Dermis blood vessel endothelial cell (primary cell): Measurements from ENCODE around the gene IARS1. TPM values are rescaled to one million over a fixed set of nuclear protein-coding genes. Genes with fewer than 3 reads are reported as not detected.
A peak's percentile ranks its signal among the peaks of the same experiment; 100 is the strongest.

Experiments used
- DNase-seq: peaks from one replicate; pipeline ENCODE4 v3.0.0; 2010
- total RNA-seq: library from RNA; depleted of rRNA; stranded (reverse); fragments of >200 nt; gene quantifications from 2 replicates; pipeline ENCODE4 v1.2.3, GENCODE V29; 2014

IARS1 gene
- total RNA-seq, 1 donor from 2014 or later: 124 TPM

DNA sequence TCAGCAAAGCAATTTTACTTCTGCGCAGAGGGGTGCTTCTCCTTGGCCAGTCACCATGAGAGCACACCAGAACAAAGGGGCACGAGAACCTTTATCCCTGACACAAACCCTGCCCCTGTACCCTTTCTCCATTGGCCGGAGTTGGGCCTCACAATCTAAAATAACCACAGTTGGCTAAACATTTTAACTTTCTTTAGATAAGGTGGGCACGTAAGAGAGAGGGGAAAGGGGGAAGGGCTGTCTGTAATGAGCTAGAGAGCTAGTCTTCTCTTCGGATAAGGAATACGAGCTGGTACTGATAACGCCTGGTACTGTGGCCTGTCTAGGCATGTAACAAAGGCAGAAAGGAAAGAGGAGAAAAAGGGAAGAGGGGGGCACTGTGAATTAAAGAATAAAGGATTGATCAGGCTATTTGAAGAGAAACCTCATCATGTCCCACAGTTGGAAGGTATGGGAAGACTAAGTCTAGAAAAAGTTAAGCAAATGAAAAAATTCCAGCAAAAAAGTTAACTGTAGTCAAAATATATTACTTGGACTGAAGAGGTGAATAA lies 1.8 kb upstream of the IARS1 start:
- no peak for DNase-seq

DNA sequence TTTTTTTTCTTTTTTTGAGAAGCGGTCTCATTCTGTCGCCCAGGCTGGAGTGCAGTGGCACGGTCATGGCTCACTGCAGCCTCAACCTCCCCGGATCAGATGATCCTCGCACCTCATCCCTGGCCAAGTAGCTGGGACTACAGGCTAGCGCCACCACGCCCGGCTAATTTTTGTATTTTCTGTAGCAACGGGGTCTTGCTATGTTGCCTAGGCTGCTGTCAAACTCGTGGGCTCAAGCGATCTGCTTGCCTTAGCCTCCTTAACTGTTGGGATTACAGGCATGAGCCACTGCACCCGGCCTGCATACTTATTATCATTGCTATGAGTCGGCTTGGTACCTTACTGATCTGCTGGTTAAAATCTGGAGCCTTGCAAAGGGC lies 790 bp upstream of the IARS1 start:
- peak; percentile 23 for DNase-seq

DNA sequence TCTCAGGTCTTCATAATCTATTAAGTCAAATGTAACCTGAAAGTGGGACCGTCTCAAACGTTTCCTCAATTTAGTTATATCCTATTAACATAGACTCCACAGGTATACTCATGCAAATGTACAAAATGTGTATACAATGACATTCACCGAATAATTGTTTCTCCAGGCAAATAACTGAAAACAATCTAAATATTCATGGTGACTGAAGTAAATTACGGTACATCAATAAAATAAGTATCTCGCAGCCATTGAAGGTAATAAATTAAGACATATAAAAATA lies 482 bp downstream of the IARS1 start:
- no peak for DNase-seq

DNA sequence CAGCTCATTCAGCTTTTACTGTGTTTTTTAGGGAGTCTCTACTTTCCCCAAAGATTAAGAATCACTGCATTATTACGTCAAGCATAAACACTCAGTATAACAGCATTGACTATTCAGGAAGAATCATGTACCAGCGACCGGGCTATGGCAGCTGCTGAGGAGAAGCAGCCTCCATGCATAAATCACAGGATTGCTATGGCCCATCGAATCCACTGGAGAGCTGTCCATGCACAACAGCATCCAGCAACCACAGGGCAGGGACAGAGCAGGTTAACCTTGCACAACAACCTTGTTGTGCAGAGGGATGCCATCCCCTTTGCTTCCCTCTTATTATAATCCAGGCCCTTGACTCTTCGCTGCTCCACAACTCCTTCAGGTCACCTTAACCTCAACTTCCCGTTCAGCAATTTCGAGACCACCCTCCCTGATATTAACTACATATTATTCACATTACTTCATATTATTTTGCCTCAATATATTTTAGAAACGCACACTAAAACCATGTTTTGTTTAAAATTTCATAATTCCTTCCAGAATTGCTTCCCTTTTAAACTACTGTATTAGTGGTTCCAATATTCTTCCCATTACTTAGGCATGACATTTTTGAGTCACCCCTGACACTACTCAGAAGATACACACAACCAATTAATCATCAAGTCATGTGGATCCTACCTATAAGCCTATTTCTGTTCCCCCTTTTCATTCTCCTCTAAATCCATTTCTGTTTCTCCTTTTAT lies 991 bp downstream of the IARS1 start:
- DNase-seq: peak; percentile 10

DNA sequence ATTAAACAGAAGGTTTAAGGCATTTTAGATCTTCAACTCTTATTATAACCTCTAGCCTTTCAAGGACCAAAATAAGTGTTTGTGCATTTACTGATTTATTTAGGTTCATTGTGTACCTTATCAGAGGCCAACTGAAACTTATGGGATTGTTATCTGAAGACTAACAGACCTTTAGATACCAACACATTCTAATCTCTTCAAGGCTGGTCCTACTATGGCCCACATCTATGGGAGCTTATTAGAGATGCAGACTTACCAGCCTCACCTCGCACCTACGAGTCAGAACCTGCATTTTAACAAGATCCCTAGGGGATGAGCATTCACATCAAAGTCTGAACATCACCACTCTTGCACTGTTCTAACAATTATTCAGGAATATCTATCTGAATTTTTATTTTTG lies 1.9 kb downstream of the IARS1 start:
- no peak for DNase-seq

DNA sequence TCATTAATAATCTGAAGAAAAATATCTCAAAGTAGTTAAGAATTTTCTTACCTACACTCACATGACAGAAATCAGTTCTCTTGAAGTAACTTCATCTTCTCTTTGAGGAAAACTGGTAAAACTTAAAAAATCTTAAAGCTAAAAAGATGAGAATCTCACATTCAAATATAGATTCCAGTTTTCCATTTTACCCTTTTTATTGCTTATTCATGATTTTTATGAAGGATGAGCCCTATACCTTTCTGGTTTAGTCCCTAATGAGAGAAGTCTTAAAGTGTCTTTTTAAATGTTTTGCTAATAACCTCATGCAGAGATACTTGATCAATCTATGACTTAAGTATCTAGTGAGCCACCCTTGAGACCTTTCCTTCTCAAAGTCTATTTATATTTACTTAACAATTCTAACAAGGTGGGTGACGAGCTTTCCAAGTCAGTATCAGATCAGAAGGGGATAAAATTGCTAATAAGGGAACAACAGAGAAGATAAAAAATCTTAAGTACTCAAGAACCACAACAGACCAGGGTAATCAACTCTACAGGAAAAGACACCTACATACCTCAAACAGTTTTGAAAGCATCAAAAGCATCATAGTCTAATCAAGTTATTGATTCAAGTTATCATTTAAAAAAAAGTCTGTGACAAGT lies 2.6 kb downstream of the IARS1 start:
- no peak for DNase-seq

- no peak for DNase-seq
Measured at GRCh38 chr9:92289708-92290390, 3.6 kb downstream of the IARS1 start.

- DNase-seq: no peak
Measured at GRCh38 chr9:92279302-92279701, 14.2 kb downstream of the IARS1 start.

DNA sequence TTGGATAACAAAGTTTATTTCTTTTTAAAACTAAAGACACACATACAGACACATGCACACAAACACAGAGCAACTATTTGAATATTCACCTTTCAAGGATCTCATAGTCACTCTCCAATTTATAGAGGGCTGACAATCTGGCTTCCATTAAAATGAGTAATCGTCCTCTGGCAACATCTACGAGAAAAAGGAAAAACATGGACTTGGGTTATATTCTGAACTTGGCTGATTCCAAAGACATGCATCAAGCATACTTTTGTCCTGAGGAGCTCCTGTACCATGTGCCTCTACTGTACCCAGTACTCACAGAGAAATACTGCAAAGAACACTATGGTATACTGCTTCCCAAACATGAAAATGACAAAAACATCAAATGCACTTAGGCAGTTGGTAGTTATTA lies 15.4 kb downstream of the IARS1 start:
- DNase-seq: no peak

- DNase-seq: peak; percentile 7
Measured at GRCh38 chr9:92276331-92277032, 17.0 kb downstream of the IARS1 start.

DNA sequence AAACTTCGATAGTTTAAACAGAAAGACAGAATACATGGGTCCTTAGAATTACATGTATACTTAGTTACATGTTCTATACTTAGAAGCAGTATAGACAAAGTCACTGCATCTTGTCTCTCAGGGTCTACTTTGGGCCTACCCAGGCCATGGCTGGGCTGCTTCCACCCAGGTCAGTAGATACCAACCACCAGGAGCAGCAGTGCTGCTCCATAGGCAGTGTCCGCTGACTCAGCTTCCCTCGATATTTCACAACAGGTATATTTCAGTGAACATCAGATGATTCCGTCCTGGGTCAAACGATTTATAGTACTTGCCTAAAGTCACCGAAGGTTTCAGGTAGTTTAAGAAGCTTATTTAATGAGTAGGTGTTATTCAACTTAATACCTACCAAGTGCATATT lies 18.0 kb downstream of the IARS1 start:
- no peak for DNase-seq

DNA sequence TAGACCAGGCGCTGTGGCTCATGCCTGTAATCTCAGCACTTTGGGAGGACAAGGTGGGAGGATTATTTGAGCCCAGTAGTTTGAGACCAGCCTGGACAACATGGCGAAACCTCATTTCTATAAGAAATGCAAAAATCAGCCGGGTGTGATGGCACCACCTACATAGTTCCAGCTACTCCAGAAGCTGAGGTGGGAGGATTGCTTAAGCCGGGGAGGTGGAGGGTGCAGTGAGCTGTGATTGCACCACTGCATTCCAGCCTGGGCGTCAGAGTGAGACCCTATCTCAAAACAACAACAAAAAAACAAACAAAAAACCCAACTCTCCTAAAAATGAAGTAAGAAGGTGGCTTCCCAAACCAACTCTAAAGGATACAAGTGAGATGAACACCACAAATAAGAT lies 23.0 kb downstream of the IARS1 start:
- no peak for DNase-seq

DNA sequence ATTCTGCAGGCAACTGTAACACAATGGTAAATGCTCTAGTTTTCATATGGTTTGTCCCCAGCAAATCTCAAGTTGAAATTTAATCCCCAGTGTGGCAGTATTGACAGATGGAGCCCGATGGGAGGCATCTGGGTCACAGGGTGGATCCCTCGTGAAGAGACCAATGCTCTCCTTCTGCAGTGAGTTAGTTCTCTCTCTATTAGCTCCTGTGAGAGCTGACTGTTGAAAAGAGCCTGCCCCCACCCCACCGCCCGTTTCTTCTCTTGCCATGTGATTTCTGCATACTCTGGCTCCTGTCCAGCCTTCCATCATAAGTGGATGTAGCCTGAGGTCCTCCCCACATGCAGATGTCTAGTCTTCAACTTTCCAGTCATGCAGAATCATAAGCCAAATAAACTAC lies 27.0 kb downstream of the IARS1 start:
- DNase-seq: no peak

- DNase-seq: no peak
Measured at GRCh38 chr9:92265154-92265553, 28.3 kb downstream of the IARS1 start.

- no peak for DNase-seq
Measured at GRCh38 chr9:92263131-92263530, 30.4 kb downstream of the IARS1 start.

- no peak for DNase-seq
Measured at GRCh38 chr9:92257327-92257726, 36.2 kb downstream of the IARS1 start.

- no peak for DNase-seq
Measured at GRCh38 chr9:92254381-92255337, 38.8 kb downstream of the IARS1 start.

GRCh38 chr9:92253656-92254055 lies 39.8 kb downstream of the IARS1 start:
- no peak for DNase-seq

- DNase-seq: no peak
Measured at GRCh38 chr9:92247981-92248380, 45.5 kb downstream of the IARS1 start.

DNA sequence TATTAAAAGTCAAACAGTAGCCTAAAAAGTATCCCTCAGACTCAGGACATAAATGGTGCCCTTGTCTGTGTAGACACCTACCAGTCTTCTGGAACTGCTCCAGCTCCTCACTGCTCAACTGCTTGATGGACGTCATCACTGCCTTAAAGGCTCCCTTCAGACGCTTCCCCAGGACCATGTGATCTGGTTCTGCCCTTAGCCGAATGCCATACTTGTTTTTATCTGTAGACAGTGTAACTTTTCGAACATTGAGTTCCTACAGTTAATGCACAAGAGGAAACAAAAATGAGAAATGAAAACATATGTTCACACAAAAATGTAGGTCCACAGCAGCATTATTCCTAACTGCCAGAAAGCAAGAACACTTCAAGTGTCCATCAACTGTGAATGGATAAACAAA lies 46.2 kb downstream of the IARS1 start:
- DNase-seq: no peak

- no peak for DNase-seq
Measured at GRCh38 chr9:92245005-92245797, 48.3 kb downstream of the IARS1 start.
